Measurements from ENCODE around the gene SGCD. TPM values are rescaled to one million over a fixed set of nuclear protein-coding genes. Genes with fewer than 3 reads are reported as not detected.

The SGCD gene
- polyA plus RNA-seq, 1 experiment, result 25.2 TPM

GRCh38 chr5:156460471-156460870 lies 133.5 kb downstream of the SGCD start:
- no peak overlapping the region for H3K27ac ChIP-seq (ENCODE audit: low read depth, low read length)
- DNase-seq (ENCODE audit: low read depth, low spot score), result no peak
- H3K4me3 ChIP-seq (ENCODE audit: low read depth, low read length), result no peak overlapping the region
- CTCF ChIA-PET, result no interaction called here
- no peak for TF ChIP-seq CTCF (IDR thresholded peaks at IDR 0.05; ENCODE audit: low read depth, low read length)
- H3K9me3 ChIP-seq (ENCODE audit: control insufficient read depth, insufficient read depth, low read length), result no peaks in the 10 kb centered on the region; the same call in 1 of the 2 replicates
- POLR2A ChIA-PET, result no interaction called here
- H3K27me3 ChIP-seq (ENCODE audit: control insufficient read depth, insufficient read depth, low read length), result no peaks in the 10 kb centered on the region

- TF ChIP-seq CTCF (IDR thresholded peaks at IDR 0.05; ENCODE audit: low read depth, low read length), result no peak
- H3K27ac ChIP-seq (ENCODE audit: low read depth, low read length), result no peak overlapping the region
- no peaks in the 10 kb centered on the region for H3K27me3 ChIP-seq (ENCODE audit: control insufficient read depth, insufficient read depth, low read length)
- CTCF ChIA-PET, result no interaction called here
- DNase-seq (ENCODE audit: low read depth, low spot score), result no peak
- H3K4me3 ChIP-seq (ENCODE audit: low read depth, low read length), result no peak overlapping the region
- POLR2A ChIA-PET, result no interaction called here
- H3K9me3 ChIP-seq (ENCODE audit: control insufficient read depth, insufficient read depth, low read length), result no peaks in the 10 kb centered on the region; the same call in 1 of the 2 replicates
These were observed 139.9 kb downstream of the SGCD start for GRCh38 chr5:156466871-156467270.

GRCh38 chr5:156469636-156470035 lies 142.7 kb downstream of the SGCD start:
- TF ChIP-seq CTCF (IDR thresholded peaks at IDR 0.05; ENCODE audit: low read depth, low read length), result no peak
- CTCF ChIA-PET, result no interaction called here
- H3K27me3 ChIP-seq (ENCODE audit: control insufficient read depth, insufficient read depth, low read length), result no peaks in the 10 kb centered on the region
- H3K27ac ChIP-seq (ENCODE audit: low read depth, low read length), result no peak overlapping the region
- H3K4me3 ChIP-seq (ENCODE audit: low read depth, low read length), result no peak overlapping the region
- no peak for DNase-seq (ENCODE audit: low read depth, low spot score)
- POLR2A ChIA-PET, result no interaction called here
- H3K9me3 ChIP-seq (ENCODE audit: control insufficient read depth, insufficient read depth, low read length), result peaks cover 2% of the 10 kb centered on the region; the same call in 1 of the 2 replicates

- Histone ChIP-seq H3K27ac (ENCODE audit: low read depth, low read length) (no peak overlapping the region), H3K27me3 (ENCODE audit: control insufficient read depth, insufficient read depth, low read length) (no peaks in the 10 kb centered on the region), H3K4me3 (ENCODE audit: low read depth, low read length) (no peak overlapping the region), H3K9me3 (ENCODE audit: control insufficient read depth, insufficient read depth, low read length) (peaks cover 2% of the 10 kb centered on the region; the same call in 1 of the 2 replicates)
- ChIA-PET POLR2A (no interaction called here), CTCF (no interaction called here)
- no peak for DNase-seq (ENCODE audit: low read depth, low spot score)
- TF ChIP-seq CTCF (IDR thresholded peaks at IDR 0.05; ENCODE audit: low read depth, low read length), result no peak
These were observed 144.9 kb downstream of the SGCD start for GRCh38 chr5:156471893-156472292.

- no peak for TF ChIP-seq CTCF (IDR thresholded peaks at IDR 0.05; ENCODE audit: low read depth, low read length)
- Histone ChIP-seq H3K9me3 (ENCODE audit: control insufficient read depth, insufficient read depth, low read length) (peaks cover 2% of the 10 kb centered on the region; the same call in 1 of the 2 replicates), H3K27me3 (ENCODE audit: control insufficient read depth, insufficient read depth, low read length) (no peaks in the 10 kb centered on the region), H3K4me3 (ENCODE audit: low read depth, low read length) (no peak overlapping the region), H3K27ac (ENCODE audit: low read depth, low read length) (no peak overlapping the region)
- POLR2A ChIA-PET, result no interaction called here
- CTCF ChIA-PET, result no interaction called here
- DNase-seq (ENCODE audit: low read depth, low spot score), result no peak
These were observed 146.4 kb downstream of the SGCD start for GRCh38 chr5:156473269-156473908.
